IMR-90 (cell line): ENCODE results near the gene OR13J1.

Experiments
- BHLHE40 ChIP-seq: fragments of 150-350 bp; IDR thresholded peaks from 2 replicates; pipeline ENCODE4 v1.6.1; 2016; ENCODE audit warnings: mild to moderate bottlenecking, low read depth, low read length
- CEBPB ChIP-seq: IDR thresholded peaks from 2 replicates; pipeline ENCODE4 v1.6.1; 2012; ENCODE audit warnings: low read depth, low read length, improper control_type of control experiment
- MAZ ChIP-seq: IDR thresholded peaks from 2 replicates; pipeline ENCODE4 v1.6.1; 2012; ENCODE audit warnings: low read depth, mild to moderate bottlenecking, low read length, improper control_type of control experiment, moderate library complexity, borderline replicate concordance
- NFE2L2 ChIP-seq: fragments of 150-350 bp; IDR thresholded peaks from 2 replicates; pipeline ENCODE4 v1.6.1; 2016; ENCODE audit warnings: low read depth, mild to moderate bottlenecking, low read length
- POLR2A ChIP-seq: IDR thresholded peaks from 2 replicates; pipeline ENCODE4 v1.6.1; 2012; ENCODE audit warnings: mild to moderate bottlenecking, low read depth, low read length
- RAD21 ChIP-seq: IDR thresholded peaks from 2 replicates; pipeline ENCODE4 v1.6.1; 2012; ENCODE audit warnings: low read length, improper control_type of control experiment
- RCOR1 ChIP-seq: IDR thresholded peaks from 2 replicates; pipeline ENCODE4 v1.6.1; 2012; ENCODE audit warnings: mild to moderate bottlenecking, low read length, improper control_type of control experiment; ENCODE audit not compliant: insufficient replicate concordance
- SMC3 ChIP-seq: fragments of 150-350 bp; IDR thresholded peaks from 2 replicates; pipeline ENCODE4 v1.6.1; 2016; ENCODE audit warnings: low read depth, mild to moderate bottlenecking, antibody characterized with exemption, low read length, moderate library complexity
- TF ChIP-seq, protein P1 (sequence below): conservative IDR thresholded peaks from 2 replicates; pipeline ENCODE4 v1.5.1; 2012; ENCODE audit warnings: mild to moderate bottlenecking, low read depth, low read length, improper control_type of control experiment
- TF ChIP-seq, protein P2 (sequence below): fragments of 150-350 bp; IDR thresholded peaks from 2 replicates; pipeline ENCODE4 v1.6.1; 2017; ENCODE audit warnings: mild to moderate bottlenecking, antibody characterized with exemption, low read length, low read depth
- TF ChIP-seq, protein P3 (sequence below): fragments of 150-350 bp; IDR thresholded peaks from 2 replicates; pipeline ENCODE4 v1.6.1; 2016; ENCODE audit warnings: low read depth, mild to moderate bottlenecking, low read length, moderate library complexity, borderline replicate concordance

DNA sequence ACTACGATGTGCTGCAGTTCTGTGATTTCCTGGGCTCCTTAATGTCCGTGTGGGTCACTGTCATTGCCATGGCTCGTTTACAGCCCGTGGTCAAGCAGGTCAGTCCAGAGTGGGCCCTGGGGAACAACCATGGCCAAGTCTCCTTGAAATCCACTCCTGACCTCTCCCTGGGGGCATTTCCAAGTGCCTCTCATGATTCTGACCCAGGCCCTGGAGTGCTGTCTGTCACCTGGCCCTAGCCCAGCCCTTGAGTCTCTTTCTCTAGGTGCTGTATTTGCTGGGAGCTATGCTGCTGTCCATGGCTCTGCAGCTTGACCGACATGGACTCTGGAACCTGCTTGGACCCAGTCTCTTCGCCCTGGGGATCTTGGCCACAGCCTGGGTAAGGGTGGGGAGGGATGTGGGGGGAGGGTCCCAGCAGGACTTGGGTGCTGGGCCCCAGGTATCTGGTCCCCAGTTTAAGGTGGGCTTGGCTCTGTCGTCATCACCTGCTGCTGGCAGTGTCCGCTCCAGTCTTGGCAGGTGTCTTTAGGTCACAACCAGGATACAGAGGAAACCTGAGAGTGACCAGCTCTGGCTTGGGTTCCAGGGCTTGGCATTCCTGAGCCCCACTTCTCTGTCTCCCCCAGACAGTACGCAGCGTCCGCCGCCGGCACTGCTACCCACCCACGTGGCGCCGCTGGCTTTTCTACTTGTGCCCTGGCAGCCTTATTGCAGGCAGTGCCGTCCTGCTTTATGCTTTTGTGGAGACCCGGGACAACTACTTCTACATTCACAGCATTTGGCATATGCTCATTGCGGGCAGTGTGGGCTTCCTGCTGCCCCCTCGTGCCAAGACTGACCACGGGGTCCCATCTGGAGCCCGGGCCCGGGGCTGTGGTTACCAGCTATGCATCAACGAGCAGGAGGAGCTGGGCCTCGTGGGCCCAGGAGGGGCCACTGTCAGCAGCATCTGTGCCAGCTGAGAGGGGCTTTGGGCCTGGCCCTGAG is 17.0 kb downstream of the OR13J1 start:
- TF ChIP-seq, protein P1, sequence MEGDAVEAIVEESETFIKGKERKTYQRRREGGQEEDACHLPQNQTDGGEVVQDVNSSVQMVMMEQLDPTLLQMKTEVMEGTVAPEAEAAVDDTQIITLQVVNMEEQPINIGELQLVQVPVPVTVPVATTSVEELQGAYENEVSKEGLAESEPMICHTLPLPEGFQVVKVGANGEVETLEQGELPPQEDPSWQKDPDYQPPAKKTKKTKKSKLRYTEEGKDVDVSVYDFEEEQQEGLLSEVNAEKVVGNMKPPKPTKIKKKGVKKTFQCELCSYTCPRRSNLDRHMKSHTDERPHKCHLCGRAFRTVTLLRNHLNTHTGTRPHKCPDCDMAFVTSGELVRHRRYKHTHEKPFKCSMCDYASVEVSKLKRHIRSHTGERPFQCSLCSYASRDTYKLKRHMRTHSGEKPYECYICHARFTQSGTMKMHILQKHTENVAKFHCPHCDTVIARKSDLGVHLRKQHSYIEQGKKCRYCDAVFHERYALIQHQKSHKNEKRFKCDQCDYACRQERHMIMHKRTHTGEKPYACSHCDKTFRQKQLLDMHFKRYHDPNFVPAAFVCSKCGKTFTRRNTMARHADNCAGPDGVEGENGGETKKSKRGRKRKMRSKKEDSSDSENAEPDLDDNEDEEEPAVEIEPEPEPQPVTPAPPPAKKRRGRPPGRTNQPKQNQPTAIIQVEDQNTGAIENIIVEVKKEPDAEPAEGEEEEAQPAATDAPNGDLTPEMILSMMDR: no peak
- TF ChIP-seq, protein P2, sequence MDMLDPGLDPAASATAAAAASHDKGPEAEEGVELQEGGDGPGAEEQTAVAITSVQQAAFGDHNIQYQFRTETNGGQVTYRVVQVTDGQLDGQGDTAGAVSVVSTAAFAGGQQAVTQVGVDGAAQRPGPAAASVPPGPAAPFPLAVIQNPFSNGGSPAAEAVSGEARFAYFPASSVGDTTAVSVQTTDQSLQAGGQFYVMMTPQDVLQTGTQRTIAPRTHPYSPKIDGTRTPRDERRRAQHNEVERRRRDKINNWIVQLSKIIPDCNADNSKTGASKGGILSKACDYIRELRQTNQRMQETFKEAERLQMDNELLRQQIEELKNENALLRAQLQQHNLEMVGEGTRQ: no peak
- no peak for TF ChIP-seq BHLHE40
- TF ChIP-seq RAD21: no peak
- no peak for TF ChIP-seq NFE2L2
- no peak for TF ChIP-seq POLR2A
- TF ChIP-seq SMC3: no peak
- TF ChIP-seq CEBPB: no peak
- TF ChIP-seq RCOR1: no peak
- no peak for TF ChIP-seq MAZ
- TF ChIP-seq, protein P3, sequence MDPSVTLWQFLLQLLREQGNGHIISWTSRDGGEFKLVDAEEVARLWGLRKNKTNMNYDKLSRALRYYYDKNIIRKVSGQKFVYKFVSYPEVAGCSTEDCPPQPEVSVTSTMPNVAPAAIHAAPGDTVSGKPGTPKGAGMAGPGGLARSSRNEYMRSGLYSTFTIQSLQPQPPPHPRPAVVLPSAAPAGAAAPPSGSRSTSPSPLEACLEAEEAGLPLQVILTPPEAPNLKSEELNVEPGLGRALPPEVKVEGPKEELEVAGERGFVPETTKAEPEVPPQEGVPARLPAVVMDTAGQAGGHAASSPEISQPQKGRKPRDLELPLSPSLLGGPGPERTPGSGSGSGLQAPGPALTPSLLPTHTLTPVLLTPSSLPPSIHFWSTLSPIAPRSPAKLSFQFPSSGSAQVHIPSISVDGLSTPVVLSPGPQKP: no peak
